Mucosa of rectum (tissue), 2 donors: Measurements from ENCODE around the gene GABBR2.

Experiments used
- H3K27ac ChIP-seq, 2 donors: one replicate each; pipeline ENCODE4 v1.7.0; 2013; ENCODE audit warnings: inconsistent platforms in 2 of 2, low read depth in 2 of 2, low read length in 2 of 2
- H3K27me3 ChIP-seq, 2 donors: one replicate each; pipeline ENCODE4 v1.7.0; 2013; ENCODE audit warnings: low read length in 2 of 2; ENCODE audit not compliant: control insufficient read depth in 2 of 2, insufficient read depth in 2 of 2
- H3K36me3 ChIP-seq, 2 donors: one replicate each; pipeline ENCODE4 v1.7.0; 2013; ENCODE audit warnings: low read length in 2 of 2; ENCODE audit not compliant: control insufficient read depth in 2 of 2, insufficient read depth in 2 of 2
- H3K4me1 ChIP-seq, 2 donors: one replicate each; pipeline ENCODE4 v1.7.0; 2013; ENCODE audit warnings: low read length in 2 of 2, mild to moderate bottlenecking in 1 of 2; ENCODE audit not compliant: control insufficient read depth in 2 of 2, insufficient read depth in 2 of 2
- H3K4me3 ChIP-seq, 2 donors: one replicate each; pipeline ENCODE4 v1.7.0; 2013; ENCODE audit warnings: low read length in 2 of 2
- H3K9ac ChIP-seq, 2 donors: one replicate each; pipeline ENCODE4 v1.7.0; 2013; ENCODE audit warnings: low read length in 2 of 2, low read depth in 1 of 2, mild to moderate bottlenecking in 1 of 2
- H3K9me3 ChIP-seq, 2 donors: one replicate each; pipeline ENCODE4 v1.7.0; 2013; ENCODE audit warnings: low read length in 2 of 2; ENCODE audit not compliant: control insufficient read depth in 2 of 2
- donor health status: healthy.
- donor health status: Normal muscosa, but diverticular disease.

GABBR2 gene

DNA sequence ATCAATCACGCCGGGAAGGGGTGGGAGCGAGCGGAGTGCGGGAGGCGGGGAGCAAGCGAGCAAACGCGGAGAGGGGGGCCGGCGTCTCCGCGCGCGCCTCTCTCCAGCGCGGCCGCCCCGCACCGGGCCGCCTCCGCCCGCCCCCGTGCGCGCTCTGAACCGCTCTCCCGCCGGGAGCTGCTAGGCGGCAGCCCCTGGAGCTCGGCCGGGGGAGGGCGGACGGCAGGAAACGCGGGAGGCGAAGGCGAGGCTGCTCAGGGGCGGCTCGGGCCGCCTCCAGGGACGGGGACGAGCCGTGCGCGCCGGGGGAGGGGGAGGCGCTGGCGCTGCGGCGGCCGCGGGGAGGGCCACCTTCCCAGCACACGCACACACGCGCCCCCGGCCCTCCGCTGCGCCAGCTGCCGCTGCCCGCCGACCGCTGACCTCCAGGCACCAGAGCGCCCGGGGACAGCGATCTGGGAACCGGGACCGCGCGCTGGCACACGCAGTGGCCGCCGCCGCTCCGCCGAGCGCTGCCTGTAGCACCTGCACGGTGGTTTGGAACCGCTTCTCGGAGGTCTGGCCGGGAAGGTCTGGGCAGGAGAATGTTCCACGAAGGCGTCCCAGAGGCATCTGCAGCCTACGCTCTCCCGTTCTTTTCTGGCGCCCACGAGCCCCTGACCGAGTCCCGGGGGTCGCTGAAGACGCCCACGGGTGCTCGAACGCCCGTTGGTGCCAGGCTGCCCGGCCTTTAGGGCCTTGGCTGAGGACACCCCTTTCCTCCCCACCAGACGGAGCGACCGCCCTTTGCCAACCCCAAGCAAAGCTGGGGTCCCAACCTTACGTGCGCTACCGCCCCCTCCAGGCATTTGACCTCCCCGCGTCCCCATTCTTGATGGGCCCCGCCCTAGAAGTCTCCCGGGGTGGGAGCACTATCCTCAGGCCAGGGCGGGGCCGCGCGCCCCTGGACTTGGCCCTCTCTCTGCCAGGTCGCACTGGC lies at the start of gene GABBR2:
GABBR2 (minus strand) TSS at position 3 of the 979 bp plus-strand sequence. CDS start 198 bp downstream, outside the sequence.
- Histone ChIP-seq H3K9me3 (no peaks in the 10 kb centered on the region), H3K4me3 (no peak within 1 kb of the TSS), H3K36me3 (no peaks in the 10 kb centered on the region), H3K27me3 (peaks cover 22 to 27% of the 10 kb centered on the region in 2 donors), H3K9ac (no peak within 1 kb of the TSS), H3K4me1 (peaks cover 0 to 4% of the 10 kb centered on the region in 2 donors), H3K27ac (no peak within 1 kb of the TSS)

DNA sequence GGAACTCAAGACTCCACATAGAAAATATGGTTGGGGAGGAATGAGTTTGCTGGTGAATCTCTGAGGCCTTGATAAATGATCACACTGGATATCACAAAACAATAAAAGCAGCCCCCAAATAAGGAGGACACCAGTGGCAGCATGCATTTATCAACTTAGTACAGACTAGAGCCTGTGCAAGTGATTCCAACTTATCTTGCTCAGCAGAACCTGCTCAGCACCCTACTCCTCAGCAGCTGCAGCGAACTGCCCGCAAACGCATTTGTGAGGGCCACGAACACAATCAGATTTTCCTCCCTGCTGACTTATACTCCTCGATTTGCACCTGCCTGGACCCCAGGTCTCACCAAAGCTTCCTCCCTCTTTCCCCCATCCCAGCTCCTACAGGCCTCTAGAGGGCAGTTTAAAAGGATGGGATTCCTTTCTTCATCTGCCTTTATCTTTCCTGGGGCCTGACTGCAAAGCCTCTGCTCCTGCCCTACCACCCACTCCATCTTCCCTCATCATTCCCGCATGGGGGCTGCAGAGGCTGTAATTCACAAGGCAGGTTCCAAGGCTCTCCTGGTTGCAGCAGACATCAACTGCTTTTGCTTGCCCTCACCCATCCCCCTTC lies 46.4 kb upstream of the GABBR2 start:
- Histone ChIP-seq H3K4me3 (no peak overlapping the region), H3K9me3 (peaks cover 0 to 3% of the 10 kb centered on the region in 2 donors), H3K27me3 (no peaks in the 10 kb centered on the region), H3K4me1 (no peaks in the 10 kb centered on the region), H3K9ac (no peak overlapping the region), H3K36me3 (peaks cover 10 to 13% of the 10 kb centered on the region in 2 donors), H3K27ac (no peak overlapping the region)

- Histone ChIP-seq H3K4me1 (no peaks in the 10 kb centered on the region), H3K4me3 (no peak overlapping the region), H3K27me3 (no peaks in the 10 kb centered on the region), H3K9ac (no peak overlapping the region), H3K36me3 (peaks cover 16 to 26% of the 10 kb centered on the region in 2 donors), H3K9me3 (no peaks in the 10 kb centered on the region), H3K27ac (no peak overlapping the region)
These were observed 42.5 kb upstream of the GABBR2 start for GRCh38 chr9:98751210-98751609.

DNA sequence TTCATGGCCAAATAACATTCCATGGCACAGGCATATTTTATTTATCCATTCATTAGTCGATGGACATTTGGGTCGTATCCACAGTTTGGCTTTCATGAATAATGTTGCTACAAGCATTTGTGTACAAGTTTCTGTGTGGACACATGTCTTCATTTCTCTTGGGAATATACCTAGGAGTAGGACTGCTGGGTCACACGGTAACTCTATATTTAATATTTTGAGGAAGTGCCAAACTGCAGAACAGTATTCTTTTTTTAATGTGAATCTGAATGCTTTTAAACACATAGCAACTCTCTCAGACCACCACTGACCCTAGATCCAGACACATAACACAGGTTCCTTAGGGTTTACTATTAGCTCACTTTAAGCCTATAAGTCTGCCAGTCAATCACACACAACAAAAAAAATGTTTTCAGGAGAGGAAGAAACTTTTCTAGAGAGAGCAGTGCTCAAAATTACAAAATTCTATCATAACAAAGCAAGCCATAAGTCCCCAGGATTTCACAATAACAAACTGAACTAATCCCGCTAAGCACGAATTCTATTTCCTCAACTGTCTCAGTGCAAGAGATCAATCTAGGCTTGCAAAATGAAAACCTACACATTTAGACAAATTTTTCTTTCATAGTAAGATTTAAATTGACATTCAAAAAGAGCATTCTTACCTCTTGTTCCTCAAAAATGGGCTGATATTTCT lies 41.8 kb upstream of the GABBR2 start:
- Histone ChIP-seq H3K36me3 (peaks cover 15 to 29% of the 10 kb centered on the region in 2 donors), H3K4me1 (no peaks in the 10 kb centered on the region), H3K27me3 (no peaks in the 10 kb centered on the region), H3K4me3 (no peak overlapping the region), H3K27ac (no peak overlapping the region), H3K9ac (no peak overlapping the region), H3K9me3 (no peaks in the 10 kb centered on the region)

DNA sequence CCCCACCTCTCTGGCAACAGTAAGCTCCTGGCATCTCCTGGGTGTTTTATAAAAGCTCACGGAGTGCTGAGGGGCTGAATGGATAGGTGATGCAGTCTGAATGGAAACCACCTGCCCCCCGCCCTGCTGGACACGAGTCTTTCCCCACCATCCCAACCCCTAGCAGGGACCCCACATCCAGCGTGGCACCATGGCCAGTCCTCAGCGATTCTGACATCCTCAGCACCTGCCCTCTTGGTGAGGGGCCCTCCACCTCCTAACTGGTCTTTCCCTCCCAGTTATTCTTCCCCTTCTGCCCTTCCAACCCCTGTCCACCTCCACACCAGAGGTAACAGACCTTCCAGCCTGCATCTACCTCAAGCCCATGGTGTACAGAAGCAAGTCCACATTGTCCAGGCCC lies 38.7 kb upstream of the GABBR2 start:
- Histone ChIP-seq H3K4me1 (no peaks in the 10 kb centered on the region), H3K27ac (no peak overlapping the region), H3K9me3 (no peaks in the 10 kb centered on the region), H3K27me3 (no peaks in the 10 kb centered on the region), H3K9ac (no peak overlapping the region), H3K36me3 (peaks cover 16 to 35% of the 10 kb centered on the region in 2 donors), H3K4me3 (no peak overlapping the region)

GRCh38 chr9:98745470-98745869 lies 36.7 kb upstream of the GABBR2 start:
- Histone ChIP-seq H3K9me3 (no peaks in the 10 kb centered on the region), H3K4me1 (no peaks in the 10 kb centered on the region), H3K27me3 (no peaks in the 10 kb centered on the region), H3K9ac (no peak overlapping the region), H3K27ac (no peak overlapping the region), H3K4me3 (no peak overlapping the region), H3K36me3 (peaks cover 16 to 34% of the 10 kb centered on the region in 2 donors)

DNA sequence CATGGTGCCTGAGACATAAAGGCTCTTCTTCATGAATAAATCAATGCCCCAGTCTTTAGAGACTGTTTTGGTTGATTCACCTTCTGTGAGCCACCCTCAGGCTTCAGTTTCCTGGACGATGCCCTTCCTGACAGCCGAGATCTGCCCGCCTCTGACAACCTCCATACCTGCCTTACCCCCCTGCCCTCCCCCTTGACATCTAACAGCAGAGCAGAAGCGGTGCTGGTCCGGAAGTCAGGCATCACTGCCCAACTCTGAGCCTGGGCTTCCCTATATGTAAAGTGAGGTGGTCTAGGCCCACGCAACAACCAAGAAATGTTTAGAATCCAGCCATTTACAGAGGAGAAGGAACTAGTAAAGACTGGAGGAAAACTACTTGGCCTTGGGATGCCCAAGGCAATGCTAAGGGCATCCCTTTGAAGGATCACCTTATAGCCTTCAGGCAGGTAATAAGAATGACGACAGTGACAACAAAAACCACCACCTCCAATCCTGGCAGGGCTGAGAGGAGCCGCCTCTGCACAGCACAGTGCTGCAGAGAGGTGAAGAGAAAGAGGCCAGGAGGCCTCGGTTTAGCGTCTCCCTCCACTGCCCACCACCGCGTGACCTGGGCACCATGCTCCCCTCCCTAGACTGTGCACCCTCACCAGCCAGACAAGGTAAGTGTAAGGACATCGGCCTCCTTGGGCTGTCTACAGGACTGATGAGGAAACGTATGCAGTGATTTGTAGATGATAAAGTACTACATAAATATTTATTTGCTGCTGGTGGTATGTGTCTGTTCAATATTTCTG lies 35.3 kb upstream of the GABBR2 start:
- no peak overlapping the region for H3K9ac ChIP-seq
- no peaks in the 10 kb centered on the region for H3K9me3 ChIP-seq
- H3K4me1 ChIP-seq = no peaks in the 10 kb centered on the region
- no peak overlapping the region for H3K27ac ChIP-seq
- H3K4me3 ChIP-seq = no peak overlapping the region
- peaks cover 10 to 24% of the 10 kb centered on the region in 2 donors for H3K36me3 ChIP-seq
- no peaks in the 10 kb centered on the region for H3K27me3 ChIP-seq

GRCh38 chr9:98743329-98743728 lies 34.6 kb upstream of the GABBR2 start:
- Histone ChIP-seq H3K27me3 (no peaks in the 10 kb centered on the region), H3K4me3 (no peak overlapping the region), H3K36me3 (peaks cover 7 to 19% of the 10 kb centered on the region in 2 donors), H3K9me3 (no peaks in the 10 kb centered on the region), H3K9ac (no peak overlapping the region), H3K4me1 (no peaks in the 10 kb centered on the region), H3K27ac (no peak overlapping the region)

GRCh38 chr9:98742325-98743280 lies 33.9 kb upstream of the GABBR2 start:
- Histone ChIP-seq H3K4me3 (no peak overlapping the region), H3K36me3 (peaks cover 7 to 14% of the 10 kb centered on the region in 2 donors), H3K9ac (no peak overlapping the region), H3K27me3 (no peaks in the 10 kb centered on the region), H3K4me1 (no peaks in the 10 kb centered on the region), H3K27ac (no peak overlapping the region), H3K9me3 (no peaks in the 10 kb centered on the region)
